ENCODE data around the gene SCT.
"Not testable (repeated sequence)": the region's sequence is repeated elsewhere in the genome, so short reads cannot be mapped to it uniquely, and the experiment has no call there.

- TF ChIP-seq CTCF (IDR thresholded peaks at IDR 0.05; ENCODE audit: low read depth, low read length); EZH2phosphoT487 (IDR thresholded peaks at IDR 0.05; ENCODE audit: low read depth): not testable (repeated sequence)
These were observed 20.7 kb upstream of the SCT start for GRCh38 chr11:647672-648158.

Measured in OCI-LY3 (cell line).